DOHH2 (cell line): ENCODE results near the gene ZNF691.
"Not testable (repeated sequence)": the region's sequence is repeated elsewhere in the genome, so short reads cannot be mapped to it uniquely, and the experiment has no call there.

Source experiments
- H3F3A ChIP-seq: fragments of 200-600 bp; sonication (generic), shearing (Covaris generic); 2 replicates; pipeline ENCODE4 v1.6.0; 2016; ENCODE audit warnings: antibody characterized with exemption, mild to moderate bottlenecking; ENCODE audit not compliant: control insufficient read depth, insufficient read depth
- H3K27ac ChIP-seq: fragments of 200-600 bp; sonication (generic); 2 replicates; pipeline ENCODE4 v1.5.1; 2014; ENCODE audit warnings: low read depth, mild to moderate bottlenecking, low read length, moderate library complexity
- H3K27me3 ChIP-seq: fragments of 200-600 bp; sonication (generic); 2 replicates; pipeline ENCODE4 v1.6.1; 2014; ENCODE audit warnings: mild to moderate bottlenecking, low read length, mixed read lengths; ENCODE audit not compliant: control insufficient read depth
- H3K36me3 ChIP-seq: fragments of 200-600 bp; sonication (generic); 2 replicates; pipeline ENCODE4 v1.6.1; 2014; ENCODE audit warnings: mild to moderate bottlenecking, low read length, moderate library complexity, mixed read lengths; ENCODE audit not compliant: control insufficient read depth
- H3K4me1 ChIP-seq: fragments of 200-600 bp; sonication (generic); 2 replicates; pipeline ENCODE4 v1.6.1; 2014; ENCODE audit warnings: mild to moderate bottlenecking, low read length, mixed read lengths; ENCODE audit not compliant: control insufficient read depth
- H3K4me2 ChIP-seq: fragments of 200-600 bp; sonication (generic); 2 replicates; pipeline ENCODE4 v1.6.0; 2014; ENCODE audit warnings: mild to moderate bottlenecking, low read length, moderate library complexity
- H3K4me3 ChIP-seq: fragments of 200-600 bp; sonication (generic); 2 replicates; pipeline ENCODE4 v1.5.1; 2014; ENCODE audit warnings: mild to moderate bottlenecking, low read length, mixed read lengths
- H3K79me2 ChIP-seq: fragments of 200-600 bp; sonication (generic); 2 replicates; pipeline ENCODE4 v1.6.1; 2014; ENCODE audit warnings: mild to moderate bottlenecking, low read length, mixed read lengths; ENCODE audit not compliant: control insufficient read depth
- H3K9me2 ChIP-seq: fragments of 200-600 bp; sonication (generic); replicated peaks from 2 replicates; pipeline ENCODE4 v1.6.1; 2014; ENCODE audit warnings: mild to moderate bottlenecking, low read length, mixed read lengths; ENCODE audit not compliant: control insufficient read depth
- H3K9me3 ChIP-seq: fragments of 200-600 bp; sonication (generic); 2 replicates; pipeline ENCODE4 v1.6.1; 2014; ENCODE audit warnings: antibody characterized with exemption, low read length, mixed read lengths; ENCODE audit not compliant: control insufficient read depth, insufficient read depth
- H4K20me1 ChIP-seq: fragments of 200-600 bp; sonication (generic); 2 replicates; pipeline ENCODE4 v1.6.0; 2014; ENCODE audit warnings: low read depth, mild to moderate bottlenecking, antibody characterized with exemption, low read length, moderate library complexity; ENCODE audit not compliant: control insufficient read depth, insufficient read depth
- EZH2phosphoT487 ChIP-seq: fragments of 200-600 bp; sonication (generic); IDR thresholded peaks from 2 replicates; pipeline ENCODE4 v1.6.1; 2017; ENCODE audit warnings: borderline replicate concordance, mild to moderate bottlenecking, antibody characterized with exemption, low read length, moderate library complexity, mixed read lengths
- TF ChIP-seq, protein P1 (sequence below): fragments of 200-600 bp; sonication (generic); IDR thresholded peaks from one replicate; pipeline ENCODE4 v1.5.1; 2014; ENCODE audit warnings: antibody characterized with exemption, mild to moderate bottlenecking, low read depth, low read length; ENCODE audit not compliant: poor library complexity, severe bottlenecking

ZNF691 gene

DNA sequence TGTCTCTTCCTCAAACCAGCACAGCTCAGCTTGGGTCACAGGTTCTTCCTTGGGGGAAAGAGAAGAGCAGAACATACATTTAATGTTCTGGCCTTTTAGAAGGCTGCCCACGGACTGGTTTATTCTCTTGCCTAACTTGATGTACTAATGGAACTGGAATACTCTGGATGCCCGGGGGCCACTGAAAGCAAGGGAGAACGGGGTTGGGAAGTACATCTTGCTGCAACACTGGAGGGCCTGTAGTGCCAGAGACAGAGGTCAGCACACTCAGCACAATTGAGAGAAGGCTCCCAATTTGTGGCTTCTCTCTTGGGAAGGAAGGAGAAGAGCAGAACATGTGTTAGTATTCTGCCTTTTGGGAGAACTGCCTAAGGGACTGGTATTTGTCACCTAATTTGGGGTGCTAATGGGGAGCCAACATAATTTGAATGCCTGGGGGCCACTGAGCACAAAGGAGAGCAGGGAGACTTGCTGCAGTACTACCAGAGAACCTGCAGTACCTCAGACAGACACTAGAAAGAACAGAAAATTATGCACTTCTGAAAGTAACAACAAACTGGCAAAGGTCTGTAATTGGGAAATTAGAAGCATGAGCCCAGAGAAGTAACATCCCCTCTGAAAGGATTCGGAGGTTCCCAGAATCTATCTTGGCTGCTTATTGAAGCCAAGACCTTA is 14.1 kb downstream of the ZNF691 start:
- Histone ChIP-seq H3K79me2 (no peaks in the 10 kb centered on the region), H3K4me2 (no peak overlapping the region)

DNA sequence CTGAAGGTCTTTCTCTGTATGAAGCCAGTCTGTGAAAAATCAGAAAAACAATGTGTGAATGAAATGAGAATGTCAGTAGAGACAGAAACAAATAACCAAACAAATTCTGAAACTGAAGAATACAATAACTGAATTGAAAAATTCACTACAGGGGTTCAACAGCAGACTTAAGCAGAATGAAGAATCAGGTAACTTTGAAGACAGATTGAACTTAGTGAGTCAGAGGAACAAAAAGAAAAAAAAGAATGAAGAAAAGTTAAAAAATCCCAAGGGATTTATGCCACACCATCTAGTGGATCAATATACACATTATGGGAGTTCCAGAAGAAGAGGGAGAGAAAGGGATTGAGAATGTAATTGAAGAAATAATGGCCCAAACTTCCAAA is 14.6 kb downstream of the ZNF691 start:
- Histone ChIP-seq H3K9me3 (peaks cover 7% of the 10 kb centered on the region; the same call in 1 of the 2 replicates), H3K27ac (no peak overlapping the region)
- TF ChIP-seq, protein P1, sequence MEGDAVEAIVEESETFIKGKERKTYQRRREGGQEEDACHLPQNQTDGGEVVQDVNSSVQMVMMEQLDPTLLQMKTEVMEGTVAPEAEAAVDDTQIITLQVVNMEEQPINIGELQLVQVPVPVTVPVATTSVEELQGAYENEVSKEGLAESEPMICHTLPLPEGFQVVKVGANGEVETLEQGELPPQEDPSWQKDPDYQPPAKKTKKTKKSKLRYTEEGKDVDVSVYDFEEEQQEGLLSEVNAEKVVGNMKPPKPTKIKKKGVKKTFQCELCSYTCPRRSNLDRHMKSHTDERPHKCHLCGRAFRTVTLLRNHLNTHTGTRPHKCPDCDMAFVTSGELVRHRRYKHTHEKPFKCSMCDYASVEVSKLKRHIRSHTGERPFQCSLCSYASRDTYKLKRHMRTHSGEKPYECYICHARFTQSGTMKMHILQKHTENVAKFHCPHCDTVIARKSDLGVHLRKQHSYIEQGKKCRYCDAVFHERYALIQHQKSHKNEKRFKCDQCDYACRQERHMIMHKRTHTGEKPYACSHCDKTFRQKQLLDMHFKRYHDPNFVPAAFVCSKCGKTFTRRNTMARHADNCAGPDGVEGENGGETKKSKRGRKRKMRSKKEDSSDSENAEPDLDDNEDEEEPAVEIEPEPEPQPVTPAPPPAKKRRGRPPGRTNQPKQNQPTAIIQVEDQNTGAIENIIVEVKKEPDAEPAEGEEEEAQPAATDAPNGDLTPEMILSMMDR = no peak
- TF ChIP-seq EZH2phosphoT487 = no peak

More for the DNA sequence above, 14.1 kb downstream of the ZNF691 start:
- Histone ChIP-seq H3K27me3 (peaks cover 5% of the 10 kb centered on the region), H4K20me1 (no peaks in the 10 kb centered on the region), H3K9me2 (no peaks in the 10 kb centered on the region), H3K4me3 (no peak overlapping the region), H3K36me3 (no peaks in the 10 kb centered on the region), H3K9me3 (peaks cover 8% of the 10 kb centered on the region; the same call in 1 of the 2 replicates), H3F3A (no peaks in the 10 kb centered on the region), H3K27ac (no peak overlapping the region), H3K4me1 (no peaks in the 10 kb centered on the region)
- TF ChIP-seq, protein P1 = no peak

DNA sequence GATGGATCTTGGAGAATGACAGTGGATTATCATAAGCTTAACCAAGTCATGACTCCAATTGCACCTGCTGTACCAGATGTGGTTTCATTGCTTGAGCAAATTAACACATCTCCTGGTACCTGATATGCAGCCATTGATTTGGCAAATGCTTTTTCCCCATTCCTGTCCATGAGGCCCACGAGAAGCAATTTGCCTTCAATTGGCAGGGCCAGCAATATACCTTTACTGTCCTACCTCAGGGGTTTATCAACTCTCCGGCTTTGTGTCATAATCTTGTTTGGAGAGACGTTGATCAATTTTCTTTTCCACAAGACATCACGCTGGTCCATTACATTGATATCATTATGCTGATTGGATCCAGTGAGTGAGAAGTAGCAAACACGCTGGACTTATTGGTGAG is 20.1 kb downstream of the ZNF691 start:
- H3K4me2 ChIP-seq = no peak overlapping the region
- H3K9me3 ChIP-seq = no peaks in the 10 kb centered on the region
- H4K20me1 ChIP-seq = no peaks in the 10 kb centered on the region
- no peak overlapping the region for H3K27ac ChIP-seq
- H3K27me3 ChIP-seq = peaks cover 7% of the 10 kb centered on the region
- H3K36me3 ChIP-seq = no peaks in the 10 kb centered on the region
- H3K4me3 ChIP-seq = no peak overlapping the region
- H3F3A ChIP-seq = no peaks in the 10 kb centered on the region
- no peaks in the 10 kb centered on the region for H3K79me2 ChIP-seq
- H3K4me1 ChIP-seq = no peaks in the 10 kb centered on the region
- TF ChIP-seq EZH2phosphoT487 = no peak
- TF ChIP-seq, protein P1 = no peak
- H3K9me2 ChIP-seq = no peaks in the 10 kb centered on the region

More for the DNA sequence above, 14.6 kb downstream of the ZNF691 start:
- H3K4me1 ChIP-seq = no peaks in the 10 kb centered on the region
- peaks cover 7% of the 10 kb centered on the region for H3K27me3 ChIP-seq
- no peak overlapping the region for H3K4me2 ChIP-seq
- no peak overlapping the region for H3K4me3 ChIP-seq
- H4K20me1 ChIP-seq = no peaks in the 10 kb centered on the region
- no peaks in the 10 kb centered on the region for H3K36me3 ChIP-seq
- H3F3A ChIP-seq = no peaks in the 10 kb centered on the region
- H3K79me2 ChIP-seq = no peaks in the 10 kb centered on the region
- no peaks in the 10 kb centered on the region for H3K9me2 ChIP-seq

DNA sequence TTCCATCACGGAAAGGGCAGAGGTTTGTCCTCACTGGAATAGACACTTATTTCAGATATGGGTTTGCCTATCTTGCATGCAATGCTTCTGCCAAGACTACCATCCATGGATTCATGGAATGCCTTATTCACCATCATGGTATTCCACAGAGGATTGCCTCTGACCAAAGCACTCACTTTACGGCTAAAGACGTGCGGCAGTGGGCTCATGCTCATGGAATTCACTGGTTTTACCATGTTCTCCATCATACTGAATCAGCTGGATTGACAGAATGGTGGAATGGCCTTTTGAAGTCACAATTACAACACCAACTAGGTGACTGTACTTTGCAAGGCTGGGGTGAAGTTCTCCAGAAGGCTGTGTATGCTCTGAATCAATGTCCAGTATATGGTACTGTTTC is 22.1 kb downstream of the ZNF691 start:
- H3K9me2 ChIP-seq, H3K27me3 ChIP-seq, H3K9me3 ChIP-seq, H3F3A ChIP-seq, H3K79me2 ChIP-seq, H3K27ac ChIP-seq, H4K20me1 ChIP-seq, H3K4me1 ChIP-seq, H3K36me3 ChIP-seq, H3K4me2 ChIP-seq, H3K4me3 ChIP-seq: not testable (repeated sequence)

DNA sequence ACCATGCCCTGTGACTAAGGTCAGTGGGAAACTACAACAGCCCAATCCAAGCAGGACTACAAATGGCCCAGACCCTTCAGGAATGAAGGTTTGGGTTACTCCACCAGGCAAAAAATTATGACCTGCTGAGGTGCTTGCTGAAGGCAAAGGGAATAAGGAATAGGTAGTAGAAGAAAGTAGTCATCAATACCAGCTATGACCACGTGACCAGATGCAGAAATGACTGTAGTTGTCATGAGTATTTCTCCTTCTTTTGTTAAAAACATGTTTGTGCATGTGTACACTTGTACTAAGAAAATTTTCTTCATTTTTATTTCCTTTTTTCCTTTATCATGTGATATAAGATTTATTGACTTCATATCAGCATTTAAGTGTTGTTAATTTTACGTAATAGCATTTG is 22.8 kb downstream of the ZNF691 start:
- not testable (repeated sequence) for H3K9me2 ChIP-seq

DNA sequence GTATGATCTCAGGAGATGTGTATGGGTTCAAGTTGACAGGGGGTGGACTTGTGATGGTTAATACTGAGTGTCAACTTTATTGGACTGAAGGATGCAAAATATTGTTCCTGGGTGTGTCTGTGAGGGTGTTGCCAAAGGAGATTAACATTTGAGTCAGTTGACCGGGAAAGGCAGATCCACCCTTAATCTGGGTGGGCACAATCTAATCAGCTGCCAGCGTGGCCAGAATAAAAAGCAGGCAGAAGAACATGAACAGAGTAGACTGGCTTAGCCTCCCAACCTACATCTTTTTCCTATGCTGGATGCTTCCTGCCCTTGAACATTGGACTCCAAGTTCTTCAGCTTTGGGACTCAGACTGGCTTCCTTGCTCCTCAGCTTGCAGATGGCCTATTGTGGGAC is 23.3 kb downstream of the ZNF691 start:
- not testable (repeated sequence) for H3K4me3 ChIP-seq, H3K27ac ChIP-seq, H3F3A ChIP-seq, H3K36me3 ChIP-seq, H3K27me3 ChIP-seq, H3K9me2 ChIP-seq, H3K9me3 ChIP-seq, H3K4me2 ChIP-seq, H3K4me1 ChIP-seq, H3K79me2 ChIP-seq, H4K20me1 ChIP-seq

More for the DNA sequence above, 22.8 kb downstream of the ZNF691 start:
- not testable (repeated sequence) for H3K79me2 ChIP-seq, H3K9me3 ChIP-seq, H3F3A ChIP-seq, H3K4me3 ChIP-seq, H3K36me3 ChIP-seq, H4K20me1 ChIP-seq, H3K4me1 ChIP-seq, H3K27me3 ChIP-seq, H3K4me2 ChIP-seq, H3K27ac ChIP-seq
